ENCODE measurements around the gene LRP10. TPM values are rescaled to one million over a fixed set of nuclear protein-coding genes. Genes with fewer than 3 reads are reported as not detected.

LRP10 gene
- total and polyA plus RNA-seq, 2 of the 4 experiments (the other 2 are of a cell fraction), result 25.1 to 118 TPM

GRCh38 chr14:22866874-22867273 lies 4.7 kb upstream of the LRP10 start:
- H2BK20ac ChIP-seq (ENCODE audit: low read depth, low read length), result no peak overlapping the region
- no peak overlapping the region for H2BK120ac ChIP-seq (ENCODE audit: low read depth, low read length)
- H3K4me3 ChIP-seq (ENCODE audit: insufficient read depth, low read depth, low read length), result no peak overlapping the region
- no peak overlapping the region for H3K14ac ChIP-seq (replicated peaks; ENCODE audit: low read depth, low read length)
- DNase-seq (no peak), ATAC-seq (ENCODE audit: low read depth) (no peak)
- no peaks in the 10 kb centered on the region for H3K36me3 ChIP-seq (ENCODE audit: control insufficient read depth, insufficient read depth, low read length)
- intact Hi-C loops (cut with micrococcal nuclease) (no loop called here), in situ Hi-C loops (cut with MboI; ENCODE audit: low sequenced_read_pairs) (loop anchor here (25.0 kb wide), 1 partner anchor 480 kb away; no protein-coding TSS in a partner anchor), dilution Hi-C loops (cut with HindIII; ENCODE audit: low sequenced_read_pairs, unreplicated experiment) (no loop called here)
- no peak overlapping the region for H2AFZ ChIP-seq (replicated peaks; ENCODE audit: low read length, poor library complexity)
- H3K4me2 ChIP-seq (ENCODE audit: low read depth, low read length), result no peak overlapping the region
- H3K9me1 ChIP-seq (ENCODE audit: insufficient read depth, low read length), result no peaks in the 10 kb centered on the region
- no peak overlapping the region for H2AK9ac ChIP-seq (replicated peaks; ENCODE audit: low read depth, low read length, poor library complexity)
- ChIA-PET CTCF (interaction anchor here (1.3 kb wide), 1 partner anchor 14 kb away, joined by 6 read pairs; no protein-coding TSS in a partner anchor), POLR2A (ENCODE audit: unreplicated experiment) (no interaction called here)
- H4K8ac ChIP-seq (ENCODE audit: low read depth in 2 of 2, low read length in 2 of 2), result no peak overlapping the region
- H4K91ac ChIP-seq (ENCODE audit: insufficient read depth, low read depth, low read length), result no peak overlapping the region
- no peak overlapping the region for H3K23ac ChIP-seq (ENCODE audit: low read depth, low read length)
- no peak overlapping the region for H2AK5ac ChIP-seq (ENCODE audit: low read depth, low read length)
- H3K56ac ChIP-seq (ENCODE audit: extremely low read depth, insufficient read depth, low read length), result no peak overlapping the region
- BruUV-seq (replicated peaks), result no TSS peak
- no peaks in the 10 kb centered on the region for H3K27me3 ChIP-seq (ENCODE audit: control insufficient read depth, insufficient read depth, low read length)
- TF ChIP-seq MXI1 (IDR thresholded peaks at IDR 0.05; ENCODE audit: borderline replicate concordance, low read depth, low read length) (no peak), BHLHE40 (IDR thresholded peaks at IDR 0.05; ENCODE audit: low read depth, low read length) (no peak), POLR2A (IDR thresholded peaks at IDR 0.05; ENCODE audit: low read depth, low read length) (no peak), NFE2L2 (IDR thresholded peaks at IDR 0.05; ENCODE audit: low read depth, low read length) (no peak), RAD21 (IDR thresholded peaks at IDR 0.05; ENCODE audit: low read length) (no peak), CHD1 (IDR thresholded peaks at IDR 0.05; ENCODE audit: low read depth, low read length) (no peak), ELK1 (IDR thresholded peaks at IDR 0.05; ENCODE audit: borderline replicate concordance, low read depth, low read length) (no peak), CTCF (conservative IDR thresholded peaks at IDR 0.05; ENCODE audit: low read depth, low read length) (no peak), USF2 (IDR thresholded peaks at IDR 0.05; ENCODE audit: low read depth, low read length) (no peak), SMC3 (IDR thresholded peaks at IDR 0.05; ENCODE audit: low read depth, low read length) (no peak)
- no CpG with 5 or more reads among the region's 5 CpGs for WGBS, 2 experiments (ENCODE audit: extremely low coverage in 2 of 2, insufficient read length in 1 of 2)
- no peaks in the 10 kb centered on the region for H3K79me1 ChIP-seq (ENCODE audit: low read depth in 1 of 2, low read length in 2 of 2)
- H3K9ac ChIP-seq (ENCODE audit: low read depth, low read length), result no peak overlapping the region
- no peaks in the 10 kb centered on the region for H3K9me3 ChIP-seq (ENCODE audit: control insufficient read depth, insufficient read depth, low read length)
- no peak overlapping the region for H2BK5ac ChIP-seq (ENCODE audit: low read depth, low read length, poor library complexity, severe bottlenecking)
- no peak overlapping the region for H3K4ac ChIP-seq (ENCODE audit: low read depth, low read length)
- H2BK15ac ChIP-seq (ENCODE audit: low read depth, low read length), result no peak overlapping the region
- H3K4me1 ChIP-seq (ENCODE audit: control insufficient read depth, insufficient read depth, low read length), result no peaks in the 10 kb centered on the region
- H3K27ac ChIP-seq (ENCODE audit: insufficient read depth, low read length), result no peak overlapping the region
- no peak overlapping the region for H4K5ac ChIP-seq (ENCODE audit: low read depth, low read length)
- peaks cover 3% of the 10 kb centered on the region; the same call in 1 of the 2 replicates for H4K20me1 ChIP-seq (ENCODE audit: insufficient read depth, low read length)
- H3K18ac ChIP-seq (ENCODE audit: low read depth, low read length), result no peak overlapping the region
